ENCODE measurements around the gene ACCSL.

Gene ACCSL

DNA sequence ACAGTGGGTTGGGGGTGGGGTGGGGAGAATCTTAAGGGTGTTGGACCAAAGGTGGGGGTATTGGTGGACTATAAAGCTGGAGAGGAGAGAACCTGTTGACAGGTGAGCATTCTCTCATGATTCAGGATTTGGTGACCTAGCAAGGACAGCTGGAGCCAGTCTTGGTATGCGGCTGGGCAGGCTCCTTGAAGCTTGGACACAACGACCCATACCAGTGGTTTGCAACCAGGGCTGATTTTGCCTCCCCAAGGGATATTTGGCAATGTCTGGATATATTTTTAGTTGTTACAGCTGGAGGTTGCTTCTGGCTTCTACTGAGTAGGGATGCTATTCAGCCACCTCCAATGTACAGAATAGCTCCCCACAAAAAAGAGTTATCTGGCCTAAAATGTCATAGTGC, 53.3 kb downstream of the ACCSL start:
- no peak for DNase-seq

DNA sequence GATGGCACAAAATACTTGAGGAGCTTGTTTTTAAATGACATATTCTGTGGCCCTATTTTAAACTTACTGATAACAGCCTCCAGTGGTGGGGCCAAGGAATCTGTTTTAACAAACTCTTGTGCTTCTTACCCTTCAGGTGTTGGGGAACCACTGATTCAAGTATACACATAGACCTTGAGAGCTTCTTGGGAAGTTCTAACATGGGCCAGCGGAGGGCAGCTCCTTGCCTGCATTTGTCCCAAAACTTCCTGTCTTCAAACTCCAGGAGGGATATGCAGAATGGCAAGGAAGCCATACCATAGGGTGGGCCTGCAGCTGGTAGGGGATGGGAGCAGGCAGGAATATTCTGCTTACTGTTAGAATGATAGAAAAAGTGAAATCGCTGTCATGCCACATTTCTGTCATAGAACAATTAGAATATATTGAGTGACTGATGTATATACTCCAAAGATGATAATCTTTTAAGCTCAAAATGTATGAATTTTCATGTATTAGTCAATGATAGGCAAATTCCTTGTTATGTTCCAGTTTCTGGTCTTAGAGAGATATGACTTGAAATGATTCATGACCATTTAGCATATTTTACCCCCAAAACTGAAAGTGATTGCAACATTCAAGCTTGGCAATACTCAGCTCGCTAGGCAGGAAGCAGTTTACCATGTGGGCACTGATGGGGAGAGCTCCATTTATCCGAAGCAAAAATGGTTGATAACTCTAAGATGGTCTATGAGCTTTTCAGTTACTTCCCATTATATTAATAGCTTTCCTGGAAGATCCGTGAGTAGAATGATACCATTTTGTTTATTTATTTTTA, 56.9 kb downstream of the ACCSL start:
- no peak for DNase-seq

DNA sequence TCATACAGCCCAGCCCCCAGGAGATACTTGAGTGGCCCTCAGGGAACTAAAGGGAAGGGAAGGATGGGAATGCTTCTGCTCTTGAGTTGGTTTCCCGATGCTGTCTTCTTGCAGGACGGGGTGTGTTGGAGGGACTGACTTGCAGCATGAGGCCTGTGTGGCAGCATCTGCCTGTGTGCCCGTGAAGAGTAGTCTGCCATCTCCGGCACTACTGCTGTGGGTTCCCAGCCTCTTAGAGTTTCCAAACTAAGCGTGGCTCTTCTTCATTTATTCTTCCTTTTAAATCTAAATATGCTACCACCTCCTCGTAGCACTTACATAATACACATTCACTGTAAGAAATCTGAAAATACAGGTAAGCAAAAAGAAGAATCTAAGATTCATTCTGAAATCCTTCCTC, 60.5 kb downstream of the ACCSL start:
- no peak for DNase-seq
